Glutamatergic neuron (in vitro differentiated cells): ENCODE results near the gene NR6A1. TPM values are rescaled to one million over a fixed set of nuclear protein-coding genes. Genes with fewer than 3 reads are reported as not detected.

Source experiments
- DNase-seq: peaks from one replicate; pipeline ENCODE4 v3.0.0; 2022
- H3K27ac Mint-ChIP-seq: one replicate; pipeline ENCODE4 v1.8.0; 2020; ENCODE audit warnings: mild to moderate bottlenecking, mixed read lengths, inconsistent platforms; ENCODE audit not compliant: unreplicated experiment
- H3K27me3 Mint-ChIP-seq: one replicate; pipeline ENCODE4 v1.8.0; 2020; ENCODE audit warnings: mild to moderate bottlenecking, moderate library complexity, mixed read lengths, inconsistent platforms; ENCODE audit not compliant: unreplicated experiment
- H3K36me3 Mint-ChIP-seq: one replicate; pipeline ENCODE4 v1.8.0; 2020; ENCODE audit warnings: mild to moderate bottlenecking, mixed read lengths, inconsistent platforms; ENCODE audit not compliant: unreplicated experiment
- H3K4me1 Mint-ChIP-seq: one replicate; pipeline ENCODE4 v1.8.0; 2020; ENCODE audit warnings: mild to moderate bottlenecking, low read depth, mixed read lengths, inconsistent platforms; ENCODE audit not compliant: unreplicated experiment
- H3K4me3 Mint-ChIP-seq: one replicate; pipeline ENCODE4 v1.8.0; 2020; ENCODE audit warnings: mild to moderate bottlenecking, mixed read lengths, inconsistent platforms; ENCODE audit not compliant: unreplicated experiment
- H3K9me3 Mint-ChIP-seq: one replicate; pipeline ENCODE4 v1.8.0; 2020; ENCODE audit warnings: mild to moderate bottlenecking, moderate library complexity, mixed read lengths, inconsistent platforms; ENCODE audit not compliant: unreplicated experiment
- CTCF ChIP-seq: fragments of 200-600 bp; sonication (generic); IDR thresholded peaks from one replicate; pipeline ENCODE4 v1.5.0; 2021; ENCODE audit not compliant: partially characterized antibody, unreplicated experiment
- total RNA-seq: library from RNA; stranded (reverse); fragmentation: NEBNext Ultra II Directional; extraction: Animal tissue kit (Norgen Biotek cat#: 25700); gene quantifications from one replicate; pipeline ENCODE4 v1.2.1, GENCODE V29; 2021; ENCODE audit not compliant: unreplicated experiment

The NR6A1 gene
- total RNA-seq, 1 donor from 2014 or later: 51.0 TPM

GRCh38 chr9:124558777-124559470 lies 212.2 kb downstream of the NR6A1 start:
- no peak for DNase-seq
- Mint-ChIP-seq H3K4me3 (no peak overlapping the region), H3K27me3 (no peaks in the 10 kb centered on the region), H3K9me3 (no peaks in the 10 kb centered on the region), H3K27ac (no peak overlapping the region), H3K36me3 (no peaks in the 10 kb centered on the region), H3K4me1 (no peaks in the 10 kb centered on the region)
- no peak for TF ChIP-seq CTCF

- DNase-seq: no peak
- Mint-ChIP-seq H3K9me3 (no peaks in the 10 kb centered on the region), H3K4me1 (no peaks in the 10 kb centered on the region), H3K27me3 (no peaks in the 10 kb centered on the region), H3K36me3 (no peaks in the 10 kb centered on the region), H3K27ac (no peak overlapping the region), H3K4me3 (no peak overlapping the region)
- no peak for TF ChIP-seq CTCF
Measured at GRCh38 chr9:124557895-124558294, 213.2 kb downstream of the NR6A1 start.

- H3K36me3 Mint-ChIP-seq: no peaks in the 10 kb centered on the region
- TF ChIP-seq CTCF: no peak
- H3K4me3 Mint-ChIP-seq: no peak overlapping the region
- DNase-seq: no peak
- no peaks in the 10 kb centered on the region for H3K27me3 Mint-ChIP-seq
- H3K27ac Mint-ChIP-seq: no peak overlapping the region
- no peaks in the 10 kb centered on the region for H3K9me3 Mint-ChIP-seq
- no peaks in the 10 kb centered on the region for H3K4me1 Mint-ChIP-seq
Measured at GRCh38 chr9:124555043-124555442, 216.1 kb downstream of the NR6A1 start.

GRCh38 chr9:124553738-124554137 lies 217.4 kb downstream of the NR6A1 start:
- DNase-seq: no peak
- no peaks in the 10 kb centered on the region for H3K36me3 Mint-ChIP-seq
- no peak for TF ChIP-seq CTCF
- H3K4me1 Mint-ChIP-seq: no peaks in the 10 kb centered on the region
- H3K27ac Mint-ChIP-seq: no peak overlapping the region
- H3K9me3 Mint-ChIP-seq: no peaks in the 10 kb centered on the region
- no peaks in the 10 kb centered on the region for H3K27me3 Mint-ChIP-seq
- no peak overlapping the region for H3K4me3 Mint-ChIP-seq

- H3K27ac Mint-ChIP-seq: no peak overlapping the region
- no peaks in the 10 kb centered on the region for H3K36me3 Mint-ChIP-seq
- TF ChIP-seq CTCF: no peak
- no peaks in the 10 kb centered on the region for H3K9me3 Mint-ChIP-seq
- H3K4me1 Mint-ChIP-seq: no peaks in the 10 kb centered on the region
- no peak overlapping the region for H3K4me3 Mint-ChIP-seq
- no peak for DNase-seq
- H3K27me3 Mint-ChIP-seq: peaks cover 1% of the 10 kb centered on the region
Measured at GRCh38 chr9:124552273-124552605, 218.9 kb downstream of the NR6A1 start.
